GM21529 (cell line): ENCODE data around the gene CC2D1B.

ENCODE experiments used
- ATAC-seq: cut with Tn5 transposase; IDR thresholded peaks from one replicate; pipeline ENCODE4 v1.9.1; 2021; ENCODE audit not compliant: unreplicated experiment

CC2D1B gene

GRCh38 chr1:52306227-52307006 lies 59.6 kb downstream of the CC2D1B start:
- ATAC-seq = no peak

GRCh38 chr1:52305417-52306226 lies 60.4 kb downstream of the CC2D1B start:
- ATAC-seq = no peak
